SH-SY5Y (cell line): ENCODE measurements around the gene BRSK2.

Experiments
- GATA2 ChIP-seq: IDR thresholded peaks from 2 replicates; pipeline ENCODE4 v1.6.1; 2011; ENCODE audit warnings: mild to moderate bottlenecking, low read depth, low read length
- GATA3 ChIP-seq: IDR thresholded peaks from 2 replicates; pipeline ENCODE4 v1.6.1; 2011; ENCODE audit warnings: low read depth, mild to moderate bottlenecking, low read length, moderate library complexity

DNA sequence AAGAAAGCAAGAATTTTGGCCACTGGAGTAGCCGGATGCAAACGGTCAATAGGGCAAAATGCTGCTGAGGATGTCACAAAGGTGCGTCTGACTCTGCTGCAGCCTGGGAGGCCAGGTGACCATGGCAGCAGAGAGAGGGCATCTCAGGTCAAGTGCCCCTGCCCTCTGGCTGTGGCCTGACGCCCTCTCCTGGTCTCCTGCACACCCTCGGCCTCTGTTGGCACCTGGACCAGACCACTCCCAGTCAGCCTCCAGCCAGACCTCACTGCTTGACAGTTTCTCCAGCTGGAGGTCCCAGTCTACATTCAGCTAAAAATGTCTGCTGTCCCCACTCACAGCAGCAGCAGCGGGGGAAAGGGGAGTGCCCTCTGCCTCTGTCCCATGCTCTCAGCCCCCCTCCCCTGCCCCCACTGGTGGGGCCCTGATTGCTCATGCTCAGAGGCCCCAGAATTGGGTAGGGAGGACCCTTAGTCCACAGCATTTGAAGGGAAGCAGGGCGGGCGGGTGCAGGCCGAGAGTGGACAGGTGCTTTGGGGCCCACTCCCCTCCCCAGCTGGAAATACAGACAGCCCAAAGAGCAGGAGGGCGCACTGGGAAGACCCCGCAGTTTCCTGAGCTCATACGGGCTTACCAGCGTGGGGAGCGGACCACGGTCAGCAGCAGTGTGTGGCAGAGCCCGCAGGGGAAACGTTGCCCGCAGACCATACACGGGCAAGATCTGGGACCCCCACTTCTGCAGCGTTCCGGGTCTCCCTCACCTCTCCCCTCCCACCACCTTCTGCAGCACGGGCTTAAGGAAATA is 1.6 kb upstream of the BRSK2 start:
- TF ChIP-seq GATA2: no peak
- TF ChIP-seq GATA3: no peak
